GM18519 (cell line): Measurements from ENCODE around the gene PLGRKT.
"Not testable (repeated sequence)": the region's sequence is repeated elsewhere in the genome, so short reads cannot be mapped to it uniquely, and the experiment has no call there.

Source experiments
- ATAC-seq: cut with Tn5 transposase; IDR thresholded peaks from one replicate; pipeline ENCODE4 v1.9.1; 2021; ENCODE audit warnings: mild to moderate bottlenecking, moderate library complexity; ENCODE audit not compliant: unreplicated experiment, low FRiP score

The PLGRKT gene

GRCh38 chr9:5453004-5453403 lies 15.3 kb upstream of the PLGRKT start:
- no peak for ATAC-seq

- no peak for ATAC-seq
Measured at GRCh38 chr9:5452286-5452609, 14.5 kb upstream of the PLGRKT start.

GRCh38 chr9:5450359-5451091 lies 12.8 kb upstream of the PLGRKT start, which contains the start of gene CD274:
Gene CD274 (plus strand): TSS chr9:5450542. CDS start chr9:5456114, 5,572 bp downstream.
- ATAC-seq: peak; percentile 47

GRCh38 chr9:5449521-5450358 lies 12.0 kb upstream of the PLGRKT start:
- no peak for ATAC-seq

- ATAC-seq: no peak
Measured at GRCh38 chr9:5448461-5449435, 11.0 kb upstream of the PLGRKT start.

GRCh38 chr9:5448016-5448415 lies 10.3 kb upstream of the PLGRKT start:
- no peak for ATAC-seq

GRCh38 chr9:5447337-5447736 lies 9.6 kb upstream of the PLGRKT start:
- no peak for ATAC-seq

- no peak for ATAC-seq
Measured at GRCh38 chr9:5446451-5447236, 8.9 kb upstream of the PLGRKT start.

GRCh38 chr9:5445886-5446285 lies 8.2 kb upstream of the PLGRKT start:
- ATAC-seq: no peak

GRCh38 chr9:5445096-5445495 lies 7.4 kb upstream of the PLGRKT start:
- not testable (repeated sequence) for ATAC-seq

GRCh38 chr9:5443850-5444249 lies 6.1 kb upstream of the PLGRKT start:
- no peak for ATAC-seq

GRCh38 chr9:5442400-5443011 lies 4.8 kb upstream of the PLGRKT start:
- no peak for ATAC-seq

- no peak for ATAC-seq
Measured at GRCh38 chr9:5441043-5441442, 3.3 kb upstream of the PLGRKT start.

GRCh38 chr9:5440426-5440825 lies 2.7 kb upstream of the PLGRKT start:
- ATAC-seq: no peak

GRCh38 chr9:5438301-5439162 lies 807 bp upstream of the PLGRKT start:
- ATAC-seq: peak; percentile 62

- ATAC-seq: no peak
Measured at GRCh38 chr9:5436441-5436840, 1.3 kb downstream of the PLGRKT start.

- ATAC-seq: no peak
Measured at GRCh38 chr9:5435912-5436311, 1.8 kb downstream of the PLGRKT start.
